Vagina (tissue), 2 donors: ENCODE measurements around the gene MSH3.

Source experiments
- CTCF ChIP-seq, 3 experiments: fragments of 450-650 bp in 2 of 3; fragments of 200-600 bp in 1 of 3; sonication (generic) in 1 of 3; IDR thresholded peaks; one replicate each; pipeline ENCODE4 v1.5.1; 2017 to 2019; ENCODE audit warnings: antibody characterized with exemption in 3 of 3, mild to moderate bottlenecking in 2 of 3, moderate library complexity in 2 of 3
- POLR2AphosphoS5 ChIP-seq, 2 donors: sonication (generic); formaldehyde crosslinking; IDR thresholded peaks; one replicate each; pipeline ENCODE4 v1.9.0; 2017; ENCODE audit warnings: antibody characterized with exemption in 2 of 2, mild to moderate bottlenecking in 2 of 2, low read depth in 1 of 2; ENCODE audit not compliant: insufficient read depth in 1 of 2

- TF ChIP-seq POLR2AphosphoS5 (IDR thresholded peaks at IDR 0.05; ENCODE audit: insufficient read depth in 1 of 2, low read depth in 1 of 2) (no peak), CTCF (IDR thresholded peaks at IDR 0.05) (no peak)
These were observed 198.1 kb downstream of the MSH3 start for GRCh38 chr5:80852331-80853245.
